OCI-LY3 (cell line): ENCODE results near the gene CRACR2B.

ENCODE experiments used
- EZH2phosphoT487 ChIP-seq: fragments of 200-600 bp; shearing (Covaris generic); IDR thresholded peaks from 2 replicates; pipeline ENCODE4 v1.6.1; 2018; ENCODE audit warnings: antibody characterized with exemption, mixed run types, low read depth
- TF ChIP-seq, protein P1 (sequence below): fragments of 200-600, 300-600 bp; sonication (generic); IDR thresholded peaks from 2 replicates; pipeline ENCODE4 v1.5.1; 2014; ENCODE audit warnings: antibody characterized with exemption, low read length, low read depth

GRCh38 chr11:824292-824880, 3.3 kb upstream of the CRACR2B start:
- TF ChIP-seq, protein P1, sequence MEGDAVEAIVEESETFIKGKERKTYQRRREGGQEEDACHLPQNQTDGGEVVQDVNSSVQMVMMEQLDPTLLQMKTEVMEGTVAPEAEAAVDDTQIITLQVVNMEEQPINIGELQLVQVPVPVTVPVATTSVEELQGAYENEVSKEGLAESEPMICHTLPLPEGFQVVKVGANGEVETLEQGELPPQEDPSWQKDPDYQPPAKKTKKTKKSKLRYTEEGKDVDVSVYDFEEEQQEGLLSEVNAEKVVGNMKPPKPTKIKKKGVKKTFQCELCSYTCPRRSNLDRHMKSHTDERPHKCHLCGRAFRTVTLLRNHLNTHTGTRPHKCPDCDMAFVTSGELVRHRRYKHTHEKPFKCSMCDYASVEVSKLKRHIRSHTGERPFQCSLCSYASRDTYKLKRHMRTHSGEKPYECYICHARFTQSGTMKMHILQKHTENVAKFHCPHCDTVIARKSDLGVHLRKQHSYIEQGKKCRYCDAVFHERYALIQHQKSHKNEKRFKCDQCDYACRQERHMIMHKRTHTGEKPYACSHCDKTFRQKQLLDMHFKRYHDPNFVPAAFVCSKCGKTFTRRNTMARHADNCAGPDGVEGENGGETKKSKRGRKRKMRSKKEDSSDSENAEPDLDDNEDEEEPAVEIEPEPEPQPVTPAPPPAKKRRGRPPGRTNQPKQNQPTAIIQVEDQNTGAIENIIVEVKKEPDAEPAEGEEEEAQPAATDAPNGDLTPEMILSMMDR, result no peak
- no peak for TF ChIP-seq EZH2phosphoT487
